Activated effector memory CD4-positive, alpha-beta T cell treated with anti-CD3 and anti-CD28 coated beads, Interleukin-2, amount 50 U/mL, for 16 hours (primary cell): ENCODE data around the gene SPTBN1.

Experiments
- DNase-seq: peaks from one replicate; pipeline ENCODE4 v3.0.0-alpha.2; 2020

The SPTBN1 gene

DNA sequence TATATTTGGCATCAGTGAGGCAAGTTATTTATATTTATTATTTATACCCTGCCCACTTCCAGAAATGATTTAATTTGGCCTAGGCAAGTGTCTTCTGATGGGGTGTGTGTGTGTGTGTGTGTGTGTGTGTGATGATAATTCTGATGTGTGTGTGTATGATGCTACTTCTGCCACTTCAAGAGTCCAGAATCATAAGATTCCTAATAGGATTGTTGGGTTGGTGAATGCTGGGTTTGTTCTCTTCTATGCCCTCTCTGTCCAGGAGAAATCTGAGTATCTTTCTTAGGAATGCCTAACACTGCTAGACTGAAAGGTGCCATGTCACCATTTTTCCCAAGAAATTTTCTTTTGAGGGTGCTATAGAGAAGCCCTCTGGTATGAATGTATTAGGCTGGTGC lies 122.5 kb downstream of the SPTBN1 start:
- DNase-seq, result no peak

DNA sequence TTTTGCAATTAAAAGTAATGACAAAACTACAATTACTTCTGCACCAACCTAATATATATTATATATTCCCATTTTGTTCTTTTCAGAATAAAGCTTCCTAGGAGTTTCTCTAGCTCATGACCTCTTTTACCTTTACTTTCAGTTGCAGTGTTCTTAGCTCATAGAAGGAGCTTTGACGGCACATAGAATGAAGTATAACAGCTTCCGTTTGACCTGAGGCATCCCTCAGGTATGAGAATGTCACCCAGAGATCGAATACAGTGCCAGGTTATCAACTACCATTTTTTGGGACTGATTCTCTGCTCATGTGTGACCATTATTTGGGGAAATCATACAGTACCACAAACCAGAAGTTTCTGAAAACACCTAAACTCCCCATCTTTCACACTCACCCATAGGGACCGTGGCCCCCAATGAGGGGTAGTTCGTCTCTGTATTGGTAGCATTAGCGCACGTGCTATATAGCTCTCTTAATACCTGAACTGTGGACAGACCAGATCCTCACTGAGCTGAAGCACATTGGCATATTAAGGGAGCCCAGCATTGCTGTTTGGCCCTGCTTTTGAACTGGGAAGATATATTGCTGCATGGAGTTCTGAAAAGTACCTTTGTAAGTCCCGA lies 123.0 kb downstream of the SPTBN1 start:
- DNase-seq, result no peak

DNA sequence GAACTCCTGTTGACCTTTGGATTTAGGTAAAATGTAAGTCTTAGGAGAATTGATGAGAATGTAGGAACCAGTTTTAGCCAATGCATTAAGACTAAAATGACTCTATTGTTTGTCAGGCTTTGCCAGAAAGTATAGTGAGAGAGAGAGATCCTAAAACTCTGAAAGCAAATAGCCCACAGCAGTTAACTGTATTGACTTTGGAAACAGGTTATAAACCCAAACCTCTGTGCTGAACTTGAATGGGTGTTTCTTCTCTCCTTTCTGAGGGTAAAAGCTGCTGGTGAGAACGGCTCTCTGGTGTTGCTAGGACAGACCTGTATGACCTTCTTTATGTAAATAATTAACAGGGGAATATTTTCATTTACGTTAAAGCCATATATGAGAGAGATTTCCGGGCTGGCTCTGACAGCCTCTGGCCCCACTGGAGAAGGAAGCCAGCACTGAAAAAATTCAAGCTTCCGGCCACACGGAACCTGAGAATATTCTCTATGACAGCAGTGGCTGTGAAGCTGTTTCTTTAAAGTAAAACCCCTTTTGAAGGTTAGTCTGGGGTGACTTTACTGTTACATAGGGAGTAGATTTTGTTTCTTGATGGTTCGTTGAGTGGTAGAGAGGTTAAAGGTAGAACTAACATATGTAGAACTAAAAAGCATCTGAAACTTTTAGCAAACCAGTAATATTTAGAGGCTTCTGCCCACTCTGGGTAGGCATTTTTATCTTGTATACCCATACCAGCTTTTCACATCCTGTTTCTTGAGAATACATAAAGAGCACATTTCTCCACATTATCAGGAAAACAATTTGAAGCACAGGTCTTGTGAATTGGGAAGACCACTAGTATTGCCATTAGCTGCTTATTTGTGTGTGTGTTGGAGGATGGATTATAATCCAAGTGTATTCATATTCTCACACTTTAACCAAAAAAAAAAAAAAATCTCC lies 123.8 kb downstream of the SPTBN1 start:
- DNase-seq, result peak; percentile 75

DNA sequence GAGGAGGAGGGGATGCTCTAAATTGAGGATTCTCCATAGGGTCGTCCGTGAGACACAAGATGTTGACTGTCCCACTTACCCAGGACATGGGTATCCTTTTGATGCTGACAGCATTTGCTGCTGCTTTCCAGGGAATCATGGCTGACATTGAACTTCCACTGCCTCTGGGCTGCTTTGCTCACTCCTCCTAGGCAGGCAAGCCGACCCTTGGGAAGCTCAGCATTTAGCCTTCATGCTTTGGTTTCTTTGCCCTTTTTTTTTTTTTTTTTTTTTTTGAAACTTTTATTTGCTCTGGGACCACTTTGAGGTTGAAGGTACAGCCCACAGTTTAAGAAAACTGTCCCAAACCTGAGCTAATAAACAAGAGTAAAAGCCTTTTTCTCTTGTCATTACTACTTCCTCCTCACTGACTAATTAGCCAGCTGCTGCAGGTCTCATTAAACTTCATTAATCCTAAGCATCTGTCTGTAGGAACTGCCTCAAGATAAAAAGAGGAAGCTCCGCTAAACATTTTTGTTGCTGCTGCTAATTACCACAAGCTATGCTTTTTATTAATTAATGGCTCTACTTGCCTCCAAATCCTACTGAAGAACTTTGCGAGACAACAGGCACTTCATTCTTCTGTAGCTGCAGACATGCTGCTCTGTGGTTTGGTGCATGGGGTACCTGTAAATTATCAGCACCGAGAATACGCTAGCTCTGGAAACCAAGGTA lies 125.4 kb downstream of the SPTBN1 start:
- DNase-seq, result no peak

DNA sequence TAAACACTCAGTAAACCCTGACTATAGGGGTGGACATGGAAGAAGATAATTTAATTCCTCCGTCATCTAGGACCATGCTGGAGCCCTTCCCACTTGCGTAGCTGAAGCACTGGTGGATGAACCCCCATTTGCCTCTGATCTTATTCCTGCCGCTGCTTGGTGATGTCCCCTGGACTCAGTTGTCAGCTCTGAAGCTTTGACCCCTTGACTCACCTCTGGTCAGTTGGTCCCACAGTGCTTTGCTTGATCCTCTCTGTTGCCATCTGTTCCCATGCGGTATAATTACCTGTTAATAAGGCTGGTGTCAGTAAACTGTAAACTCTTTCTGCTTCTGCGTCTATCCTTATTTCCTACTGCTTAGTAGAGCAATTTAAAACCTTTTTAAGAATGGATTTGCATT lies 126.9 kb downstream of the SPTBN1 start:
- no peak for DNase-seq

GRCh38 chr2:54584598-54584997 lies 128.5 kb downstream of the SPTBN1 start:
- no peak for DNase-seq

GRCh38 chr2:54585136-54585733 lies 129.1 kb downstream of the SPTBN1 start:
- no peak for DNase-seq

GRCh38 chr2:54586062-54586461 lies 129.9 kb downstream of the SPTBN1 start:
- DNase-seq, result no peak

DNA sequence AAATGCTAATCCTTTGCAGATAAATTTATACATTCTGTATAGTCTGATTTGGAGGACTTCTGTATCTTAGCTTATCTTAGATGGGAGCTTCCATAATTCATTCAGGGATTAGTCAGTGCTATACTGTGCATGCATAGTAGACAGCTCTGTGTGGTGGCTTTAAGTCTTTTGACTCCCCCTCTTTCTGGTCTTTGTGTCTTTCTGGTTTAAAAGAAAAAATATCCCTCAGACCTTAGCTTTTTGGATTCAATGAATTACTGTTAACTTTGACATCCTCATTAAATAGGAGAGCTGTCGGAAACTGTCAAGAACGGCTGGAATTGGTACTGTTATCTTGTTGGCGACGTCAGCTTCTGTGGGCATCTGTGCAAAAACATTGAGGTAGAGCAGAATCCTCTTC lies 130.4 kb downstream of the SPTBN1 start:
- no peak for DNase-seq

DNA sequence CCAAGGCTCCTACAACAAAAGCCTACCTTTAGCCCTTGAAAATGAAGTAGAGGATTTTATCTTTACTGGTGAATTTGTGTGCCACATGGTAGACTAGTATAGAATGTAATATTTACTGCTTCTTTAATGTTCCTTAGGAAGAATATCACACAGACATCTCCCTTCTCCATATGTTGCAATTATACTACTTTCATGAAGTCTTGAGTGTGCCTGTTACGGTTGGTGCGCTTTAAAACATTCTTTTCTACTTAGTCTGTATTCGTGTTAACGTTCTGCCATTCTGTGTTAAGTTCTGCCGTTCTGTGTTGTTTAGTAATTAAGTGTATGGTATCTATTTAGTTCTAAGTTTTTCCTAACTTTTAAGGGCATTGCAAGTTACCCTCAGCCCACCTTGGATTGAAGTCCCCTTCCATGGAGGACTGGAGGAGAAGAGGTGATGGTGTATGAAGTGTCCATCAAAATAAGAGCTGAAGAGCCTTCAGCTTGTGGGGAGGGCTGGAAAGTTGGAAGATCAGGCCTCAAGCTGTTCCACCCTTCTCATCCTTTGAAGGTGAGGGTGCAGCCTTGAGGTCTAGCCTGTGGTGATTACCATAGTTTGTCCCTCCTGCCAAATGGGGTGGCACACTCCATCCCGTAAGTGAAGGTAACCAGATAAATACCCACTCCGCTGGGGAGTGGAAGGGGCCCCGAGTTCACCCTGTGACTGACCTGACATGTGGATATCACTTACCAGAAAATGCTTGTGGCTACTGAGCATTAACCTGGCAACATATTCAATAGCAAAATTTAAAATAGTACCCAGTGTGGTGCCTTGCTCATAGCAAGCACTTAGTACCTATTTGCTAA lies 131.3 kb downstream of the SPTBN1 start:
- DNase-seq, result no peak

DNA sequence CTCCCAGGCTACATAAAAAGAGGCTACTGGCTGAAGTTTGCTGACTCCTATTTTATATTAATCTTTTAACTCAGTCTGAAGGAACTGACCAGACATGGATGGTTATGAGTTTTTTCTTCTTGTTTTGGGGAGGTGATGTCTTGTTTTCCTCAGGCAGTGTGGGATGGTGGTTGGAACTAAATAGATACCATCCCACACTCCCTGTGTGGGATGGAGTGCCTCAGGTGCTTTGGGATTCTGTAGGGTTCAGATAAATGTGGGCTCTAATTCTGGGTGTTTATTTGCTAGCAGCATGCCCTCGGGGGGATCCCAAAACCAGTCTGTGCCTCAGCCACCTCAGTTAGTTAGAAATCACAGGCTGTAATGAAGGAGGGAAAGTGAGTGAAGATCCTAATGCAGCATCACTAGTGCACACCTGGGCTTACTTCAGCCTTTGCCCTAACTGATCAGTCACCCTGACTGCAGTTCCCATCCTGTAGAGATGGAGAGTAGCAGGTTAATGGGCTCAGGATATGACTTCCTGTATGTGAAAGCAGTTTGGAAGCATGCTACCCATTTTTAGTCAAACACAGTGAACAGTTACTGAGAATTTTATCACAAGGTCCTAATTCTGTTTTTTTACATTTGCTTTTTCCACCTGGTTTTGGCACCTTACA lies 132.2 kb downstream of the SPTBN1 start:
- DNase-seq, result no peak

GRCh38 chr2:54589038-54589339 lies 132.9 kb downstream of the SPTBN1 start:
- no peak for DNase-seq

GRCh38 chr2:54589340-54590215 lies 133.5 kb downstream of the SPTBN1 start:
- peak; percentile 73 for DNase-seq

DNA sequence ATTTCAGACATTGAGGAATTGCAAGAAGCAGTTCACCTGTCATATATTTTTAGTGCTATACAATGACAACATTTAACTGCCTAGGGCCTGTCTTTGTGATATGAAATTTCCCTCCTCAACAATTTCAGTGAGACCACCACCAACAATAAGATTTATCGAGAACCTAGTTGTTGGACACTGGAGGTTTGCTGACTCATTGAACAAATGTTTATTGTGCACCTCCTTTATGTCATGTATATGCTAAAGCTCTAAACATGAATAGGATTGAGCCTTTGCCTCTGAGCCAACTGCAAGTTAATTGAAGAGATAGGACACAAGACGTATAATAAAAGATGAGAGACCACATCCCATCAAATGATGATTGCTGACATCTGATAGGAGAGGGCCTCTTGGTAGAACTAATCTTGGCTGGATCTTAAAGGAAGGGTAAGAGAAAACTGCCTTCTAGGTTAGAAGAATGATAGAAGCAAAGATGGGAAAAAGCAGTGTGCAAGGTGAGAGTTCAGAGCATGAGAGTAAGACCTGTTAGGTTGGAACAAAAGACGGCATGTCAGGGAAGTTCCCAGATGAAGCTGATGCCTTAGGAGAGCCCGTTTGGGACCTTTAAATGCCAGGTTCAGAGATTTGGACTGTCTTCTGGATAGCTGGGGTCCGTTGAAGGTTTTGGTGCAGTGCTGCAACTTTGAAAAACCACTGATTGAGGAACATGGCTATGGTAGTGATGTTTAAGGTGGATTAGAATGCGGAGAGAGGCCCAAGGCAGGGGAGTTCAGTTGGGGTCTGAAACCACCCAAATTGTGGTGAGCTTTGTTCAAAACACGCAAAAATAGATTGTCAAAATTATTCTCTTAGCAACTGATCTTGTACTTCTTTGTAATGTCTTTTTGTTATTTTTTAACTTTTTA lies 134.3 kb downstream of the SPTBN1 start:
- DNase-seq, result no peak

- DNase-seq, result no peak
Observed at GRCh38 chr2:54591551-54591950, 135.4 kb downstream of the SPTBN1 start.

GRCh38 chr2:54593249-54593648 lies 137.1 kb downstream of the SPTBN1 start:
- DNase-seq, result no peak

GRCh38 chr2:54594048-54594447 lies 137.9 kb downstream of the SPTBN1 start:
- no peak for DNase-seq

DNA sequence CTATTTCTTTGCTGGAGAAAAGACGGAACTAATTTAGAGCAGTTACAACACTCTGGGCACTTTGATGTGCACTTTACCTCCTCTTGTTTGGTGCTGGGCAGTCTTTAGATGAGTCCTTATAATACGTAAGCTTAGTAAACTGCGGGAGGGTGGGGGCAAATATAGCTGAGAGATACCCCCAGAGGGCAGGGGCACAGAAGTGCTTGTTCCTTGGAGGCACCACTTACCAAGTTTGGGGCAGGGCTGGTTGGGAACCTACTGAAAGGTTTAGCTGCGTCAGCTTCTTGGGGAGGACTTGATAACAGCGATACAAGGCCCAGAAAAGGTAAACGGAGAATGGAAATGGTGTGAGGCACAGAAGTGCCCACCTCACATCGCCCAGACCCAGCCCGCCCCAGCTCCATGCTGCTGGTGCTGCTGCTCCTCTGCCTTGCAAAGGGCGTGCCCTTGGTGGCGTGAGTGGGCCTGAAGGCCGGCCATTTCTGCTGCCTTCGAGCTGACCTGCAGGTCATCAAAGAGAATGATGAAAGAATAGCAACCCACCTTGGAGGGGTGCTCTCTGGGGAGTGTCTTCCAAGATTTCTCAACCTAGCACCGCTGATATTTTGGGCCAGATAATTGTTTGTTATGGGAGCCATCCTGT lies 139.2 kb downstream of the SPTBN1 start:
- no peak for DNase-seq
